CD4-positive, alpha-beta T cell treated with Interferon gamma for 1 hour (primary cell): Measurements from ENCODE around the gene ADK.
"Not testable (repeated sequence)": the region's sequence is repeated elsewhere in the genome, so short reads cannot be mapped to it uniquely, and the experiment has no call there.

Experiments
- DNase-seq: peaks from one replicate; pipeline ENCODE4 v3.0.0-alpha.2; 2020

Gene ADK

DNA sequence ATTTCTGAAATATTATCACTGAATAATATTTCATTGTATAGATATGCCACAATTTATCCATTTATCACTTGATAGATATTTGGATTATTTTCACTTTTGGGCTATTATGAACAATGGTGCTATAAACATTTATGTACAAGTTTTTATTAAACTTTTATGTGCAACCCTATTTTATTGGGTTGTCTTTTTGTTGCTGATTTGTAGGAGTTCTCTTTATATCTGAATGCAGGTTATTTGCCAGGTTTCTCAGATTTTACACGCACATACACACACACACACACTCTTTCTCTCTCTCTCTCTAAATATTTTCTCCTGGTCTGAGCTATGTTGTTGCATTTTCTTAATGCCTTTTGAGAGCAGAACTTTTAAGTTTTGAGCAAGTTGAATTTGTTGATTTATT is 36.2 kb downstream of the ADK start:
- no peak for DNase-seq

DNA sequence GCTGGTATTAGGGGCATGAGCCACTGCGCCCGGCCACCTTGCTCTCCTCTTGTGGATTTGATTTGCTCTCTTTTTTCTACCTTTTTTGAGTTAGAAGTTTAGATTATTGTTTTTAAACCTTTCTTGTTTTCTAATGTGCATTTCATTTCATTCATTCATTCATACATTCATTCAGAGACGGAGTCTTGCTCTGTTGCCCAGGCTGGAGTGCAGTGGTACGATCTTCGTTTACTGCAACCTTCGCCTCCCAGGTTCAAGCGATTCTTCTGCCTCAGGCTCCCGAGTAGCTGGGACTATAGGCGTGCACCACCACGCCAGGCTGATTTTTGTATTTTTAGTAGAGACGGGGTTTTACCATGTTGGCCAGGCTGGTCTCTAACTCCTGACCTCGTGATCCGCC is 37.6 kb downstream of the ADK start:
- not testable (repeated sequence) for DNase-seq

GRCh38 chr10:74189999-74190421 is 39.0 kb downstream of the ADK start:
- peak; percentile 32 for DNase-seq

GRCh38 chr10:74190494-74190893 is 39.5 kb downstream of the ADK start:
- no peak for DNase-seq

DNA sequence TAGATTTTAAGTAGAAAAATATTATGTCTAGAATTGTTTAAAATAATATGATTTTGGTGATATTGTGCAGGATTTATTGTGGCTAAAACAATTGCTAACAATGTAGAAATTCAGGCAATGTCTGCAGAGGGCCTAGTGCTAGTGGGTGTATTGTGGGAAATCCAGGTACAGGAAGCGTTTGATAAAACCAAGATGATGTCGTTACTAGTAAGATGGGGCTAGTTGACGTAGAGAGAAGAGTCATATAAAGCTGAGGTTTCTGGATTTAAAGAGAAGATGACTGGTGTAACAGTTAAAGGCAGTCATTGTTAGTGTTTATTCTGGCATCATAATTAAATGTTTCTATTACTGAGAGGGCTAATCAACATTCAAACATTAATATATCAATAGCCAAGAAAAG is 43.5 kb downstream of the ADK start:
- no peak for DNase-seq

DNA sequence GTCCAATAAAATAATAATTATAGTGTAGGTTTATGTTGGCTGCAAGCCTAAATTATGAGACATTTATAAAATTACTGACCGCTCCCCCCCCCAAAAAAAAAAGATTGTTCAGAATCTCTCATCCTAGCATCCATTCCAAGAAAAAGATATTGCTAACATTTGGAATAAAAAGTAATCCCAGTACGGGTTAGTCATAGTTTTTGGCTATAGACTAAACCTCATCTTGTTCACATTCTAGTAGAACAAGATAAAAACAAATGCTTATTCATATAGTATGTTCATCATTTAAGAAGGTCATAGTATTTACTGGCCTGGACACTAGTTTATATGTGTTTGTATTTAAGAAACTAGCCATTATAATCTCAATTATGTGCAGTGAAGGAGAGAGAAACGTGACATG is 44.0 kb downstream of the ADK start:
- no peak for DNase-seq

GRCh38 chr10:74199315-74199714 is 48.3 kb downstream of the ADK start:
- DNase-seq, result no peak

- no peak for DNase-seq
Observed at GRCh38 chr10:74202356-74202755, 51.3 kb downstream of the ADK start.

- no peak for DNase-seq
Observed at GRCh38 chr10:74206746-74207145, 55.7 kb downstream of the ADK start.

DNA sequence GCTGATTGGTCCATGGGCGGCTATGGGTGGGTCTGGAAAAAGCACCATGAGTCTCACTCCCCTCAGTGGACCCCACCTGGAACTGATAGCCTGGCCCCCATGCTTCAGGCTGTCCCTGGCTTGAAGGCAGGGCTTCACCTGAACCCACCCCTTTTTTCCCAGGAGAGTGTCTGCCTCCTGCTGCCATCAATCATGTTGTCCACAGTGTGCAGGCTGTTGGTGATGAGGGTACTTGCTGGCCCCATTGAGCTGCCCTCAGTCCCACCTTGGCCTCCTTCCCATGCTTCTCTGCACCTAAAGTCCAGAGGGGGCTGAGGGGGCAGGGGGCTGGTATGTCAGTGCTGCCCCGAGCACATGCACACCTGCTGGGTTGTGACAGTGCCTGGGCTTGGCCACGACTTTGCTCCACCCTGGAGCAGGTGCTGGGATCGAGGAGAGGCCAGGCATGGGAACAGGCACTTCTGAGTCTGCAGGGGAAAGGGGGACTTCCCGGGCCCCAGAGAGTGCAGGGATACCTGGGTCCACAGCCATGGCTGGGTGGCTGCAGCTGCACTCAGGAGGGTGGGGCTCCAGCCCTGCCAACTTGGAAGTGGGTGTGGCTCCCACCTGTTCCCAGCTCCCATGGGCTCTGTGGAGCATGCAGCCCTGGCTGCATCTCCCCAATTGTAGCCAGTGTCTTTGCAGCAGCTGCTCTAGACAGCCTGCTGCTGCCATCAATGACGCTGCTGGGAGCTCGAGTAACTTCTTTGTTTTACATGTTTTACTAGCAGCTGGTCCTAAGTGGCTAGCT is 56.9 kb downstream of the ADK start:
- no peak for DNase-seq

DNA sequence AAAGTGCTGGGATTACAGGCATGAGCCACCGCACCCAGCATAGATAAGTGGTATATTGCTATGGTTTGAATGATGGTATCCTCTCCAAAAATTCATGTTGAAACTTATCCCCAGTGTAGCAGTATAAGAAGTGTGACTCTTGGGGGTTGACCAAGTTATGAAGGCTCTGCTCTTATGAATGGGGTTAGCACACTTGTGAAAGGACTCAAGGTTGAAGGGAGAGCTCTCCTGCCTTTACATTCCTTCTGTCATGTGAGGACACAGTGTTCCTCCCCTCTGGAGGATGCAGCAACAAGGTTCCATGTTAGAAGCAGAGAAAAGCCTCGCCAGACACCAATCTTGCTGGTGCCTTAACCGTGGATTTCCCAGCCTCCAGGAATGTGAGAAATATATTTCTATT is 58.0 kb downstream of the ADK start:
- no peak for DNase-seq

GRCh38 chr10:74213019-74213418 is 62.0 kb downstream of the ADK start:
- no peak for DNase-seq

- peak; percentile 53 for DNase-seq
Observed at GRCh38 chr10:74213571-74214162, 62.6 kb downstream of the ADK start.

DNA sequence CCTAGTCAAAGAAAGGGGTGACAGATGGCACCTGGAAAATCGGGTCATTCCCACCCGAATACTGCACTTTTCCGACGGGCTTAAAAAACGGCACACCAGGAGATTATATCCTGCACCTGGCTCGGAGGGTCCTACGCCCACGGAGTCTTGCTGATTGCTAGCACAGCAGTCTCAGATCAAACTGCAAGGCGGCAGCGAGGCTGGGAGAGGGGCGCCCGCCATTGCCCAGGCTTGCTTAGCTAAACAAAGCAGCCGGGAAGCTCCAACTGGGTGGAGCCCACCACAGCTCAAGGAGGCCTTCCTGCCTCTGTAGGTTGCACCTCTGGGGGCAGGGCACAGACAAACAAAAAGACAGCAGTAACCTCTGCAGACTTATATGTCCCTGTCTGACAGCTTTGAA is 66.1 kb downstream of the ADK start:
- not testable (repeated sequence) for DNase-seq

- not testable (repeated sequence) for DNase-seq
Observed at GRCh38 chr10:74222467-74222866, 71.4 kb downstream of the ADK start.

GRCh38 chr10:74223755-74224529 is 72.9 kb downstream of the ADK start:
- DNase-seq, result no peak

GRCh38 chr10:74227697-74228424 is 76.8 kb downstream of the ADK start:
- no peak for DNase-seq

- DNase-seq, result no peak
Observed at GRCh38 chr10:74231375-74231774, 80.4 kb downstream of the ADK start.

- DNase-seq, result no peak
Observed at GRCh38 chr10:74233281-74233680, 82.3 kb downstream of the ADK start.

DNA sequence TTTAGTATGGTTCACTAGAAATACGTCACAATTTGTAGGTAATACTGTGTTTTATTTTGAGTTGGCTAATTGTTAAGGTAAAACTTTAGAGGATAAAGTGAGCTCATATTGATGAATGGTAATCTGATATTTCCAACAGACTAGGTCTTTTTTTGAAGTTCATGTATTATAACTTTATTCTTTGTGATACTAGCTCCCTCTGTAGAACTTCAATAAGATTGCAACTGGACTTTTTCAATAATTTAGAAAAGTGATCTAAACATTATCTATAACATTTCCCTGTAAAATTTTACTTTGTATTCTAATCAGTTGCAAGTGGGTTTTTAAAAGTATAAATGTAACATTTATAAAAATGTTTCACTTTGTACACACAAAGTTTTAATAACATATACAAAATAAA is 83.5 kb downstream of the ADK start:
- DNase-seq, result no peak

DNA sequence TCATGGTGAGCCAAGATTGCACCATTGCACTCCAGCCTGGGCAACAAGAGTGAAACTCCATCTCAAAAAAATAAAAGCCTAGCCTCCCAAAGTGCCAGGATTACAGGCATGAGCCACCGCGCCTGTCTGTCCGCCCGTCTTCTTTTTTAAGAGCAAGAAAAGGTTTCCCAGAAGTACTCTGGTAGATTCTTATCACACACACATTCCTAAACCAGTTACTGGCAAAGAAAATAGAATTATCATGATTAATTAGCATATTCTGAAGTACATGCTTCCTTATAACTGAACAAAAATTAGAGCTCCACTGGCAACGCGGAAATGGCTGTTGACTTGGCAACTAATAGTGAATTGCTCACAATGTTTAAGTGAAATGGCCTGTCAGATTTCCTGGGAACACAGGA is 87.0 kb downstream of the ADK start:
- DNase-seq, result no peak

DNA sequence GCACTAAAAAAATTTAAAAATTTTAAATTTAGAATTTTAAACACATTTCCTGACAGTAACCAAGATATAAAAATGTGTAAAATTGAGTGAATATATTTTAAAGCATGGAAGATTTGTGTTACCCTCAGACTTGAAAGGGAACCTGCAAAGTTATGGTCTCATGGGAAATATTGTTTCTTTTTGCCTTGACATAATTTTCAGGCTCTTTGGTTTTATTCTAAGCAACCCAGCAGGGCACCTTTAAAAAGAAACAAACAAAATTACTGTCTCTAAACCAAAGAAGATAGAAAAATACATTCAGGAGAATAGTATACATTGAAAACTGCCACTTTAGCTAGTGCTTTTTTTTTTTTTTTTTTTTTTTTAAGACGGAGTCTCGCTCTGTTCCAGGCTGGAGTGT is 87.5 kb downstream of the ADK start:
- no peak for DNase-seq

GRCh38 chr10:74243067-74243466 is 92.0 kb downstream of the ADK start:
- no peak for DNase-seq
